ENCODE measurements around the gene PYGM. TPM values are rescaled to one million over a fixed set of nuclear protein-coding genes. Genes with fewer than 3 reads are reported as not detected.

PYGM gene
- total RNA-seq, 1 donor = 0.36 TPM

- Histone ChIP-seq H3K27me3 (ENCODE audit: insufficient read depth, low read length) (no peaks in the 10 kb centered on the region), H3K79me2 (ENCODE audit: insufficient read depth, low read length) (no peaks in the 10 kb centered on the region), H3K36me3 (ENCODE audit: insufficient read depth, low read length) (no peaks in the 10 kb centered on the region), H3K4me2 (ENCODE audit: insufficient read depth, low read length) (no peak overlapping the region), H2AFZ (ENCODE audit: low read length) (no peak overlapping the region), H4K20me1 (ENCODE audit: insufficient read depth, low read length) (no peaks in the 10 kb centered on the region), H3K4me3 (ENCODE audit: insufficient read depth, low read length) (no peak overlapping the region), H3K27ac (ENCODE audit: low read depth, low read length) (no peak overlapping the region), H3K9me3 (ENCODE audit: low read depth, low read length) (no peaks in the 10 kb centered on the region), H3K4me1 (ENCODE audit: insufficient read depth, low read length) (no peaks in the 10 kb centered on the region)
- DNase-seq (ENCODE audit: insufficient read length, low spot score, missing footprints) = peak; percentile 72
- TF ChIP-seq CTCF (IDR thresholded peaks at IDR 0.05; ENCODE audit: extremely low read depth, low read depth, low read length) = no peak
These were observed 7.4 kb downstream of the PYGM start for GRCh38 chr11:64752175-64752970.

- Histone ChIP-seq H4K20me1 (ENCODE audit: insufficient read depth, low read length) (no peaks in the 10 kb centered on the region), H3K27me3 (ENCODE audit: insufficient read depth, low read length) (peaks cover under 1% of the 10 kb centered on the region), H3K9me3 (ENCODE audit: low read depth, low read length) (no peaks in the 10 kb centered on the region), H3K27ac (ENCODE audit: low read depth, low read length) (no peak overlapping the region), H3K4me1 (ENCODE audit: insufficient read depth, low read length) (no peaks in the 10 kb centered on the region), H3K4me3 (ENCODE audit: insufficient read depth, low read length) (no peak overlapping the region), H2AFZ (ENCODE audit: low read length) (no peak overlapping the region), H3K36me3 (ENCODE audit: insufficient read depth, low read length) (no peaks in the 10 kb centered on the region), H3K4me2 (ENCODE audit: insufficient read depth, low read length) (no peak overlapping the region), H3K79me2 (ENCODE audit: insufficient read depth, low read length) (no peaks in the 10 kb centered on the region)
- DNase-seq (ENCODE audit: insufficient read length, low spot score, missing footprints) = peak; percentile 63
- TF ChIP-seq CTCF (IDR thresholded peaks at IDR 0.05; ENCODE audit: extremely low read depth, low read depth, low read length) = no peak
These were observed 8.2 kb downstream of the PYGM start for GRCh38 chr11:64751580-64751979.

GRCh38 chr11:64751136-64751535, 8.6 kb downstream of the PYGM start:
- Histone ChIP-seq H3K36me3 (ENCODE audit: insufficient read depth, low read length) (no peaks in the 10 kb centered on the region), H3K27ac (ENCODE audit: low read depth, low read length) (no peak overlapping the region), H3K4me2 (ENCODE audit: insufficient read depth, low read length) (no peak overlapping the region), H3K27me3 (ENCODE audit: insufficient read depth, low read length) (peaks cover 4% of the 10 kb centered on the region), H2AFZ (ENCODE audit: low read length) (no peak overlapping the region), H3K79me2 (ENCODE audit: insufficient read depth, low read length) (no peaks in the 10 kb centered on the region), H3K4me1 (ENCODE audit: insufficient read depth, low read length) (no peaks in the 10 kb centered on the region), H3K4me3 (ENCODE audit: insufficient read depth, low read length) (no peak overlapping the region), H4K20me1 (ENCODE audit: insufficient read depth, low read length) (no peaks in the 10 kb centered on the region), H3K9me3 (ENCODE audit: low read depth, low read length) (no peaks in the 10 kb centered on the region)
- peak; percentile 69 for DNase-seq (ENCODE audit: insufficient read length, low spot score, missing footprints)
- TF ChIP-seq CTCF (IDR thresholded peaks at IDR 0.05; ENCODE audit: extremely low read depth, low read depth, low read length) = no peak

GRCh38 chr11:64750361-64751054, 9.3 kb downstream of the PYGM start:
- H3K27ac ChIP-seq (ENCODE audit: low read depth, low read length) = no peak overlapping the region
- H3K27me3 ChIP-seq (ENCODE audit: insufficient read depth, low read length) = peaks cover 8% of the 10 kb centered on the region
- H3K4me1 ChIP-seq (ENCODE audit: insufficient read depth, low read length) = no peaks in the 10 kb centered on the region
- no peaks in the 10 kb centered on the region for H3K36me3 ChIP-seq (ENCODE audit: insufficient read depth, low read length)
- no peak overlapping the region for H3K4me2 ChIP-seq (ENCODE audit: insufficient read depth, low read length)
- no peak overlapping the region for H2AFZ ChIP-seq (ENCODE audit: low read length)
- TF ChIP-seq CTCF (IDR thresholded peaks at IDR 0.05; ENCODE audit: extremely low read depth, low read depth, low read length) = no peak
- peak; percentile 41 for DNase-seq (ENCODE audit: insufficient read length, low spot score, missing footprints)
- H4K20me1 ChIP-seq (ENCODE audit: insufficient read depth, low read length) = no peaks in the 10 kb centered on the region
- no peaks in the 10 kb centered on the region for H3K79me2 ChIP-seq (ENCODE audit: insufficient read depth, low read length)
- no peak overlapping the region for H3K4me3 ChIP-seq (ENCODE audit: insufficient read depth, low read length)
- H3K9me3 ChIP-seq (ENCODE audit: low read depth, low read length) = no peaks in the 10 kb centered on the region
